Activated CD8-positive, alpha-beta T cell treated with anti-CD3 and anti-CD28 coated beads, Interleukin-2, amount 10 ng/mL, durations not matched to agents 7 days and 5 days (primary cell): Measurements from ENCODE around the gene LRBA. TPM values are rescaled to one million over a fixed set of nuclear protein-coding genes. Genes with fewer than 3 reads are reported as not detected.

Experiments used
- ATAC-seq: fragments of 150-1000 bp; cut with Tn5 transposase; one replicate; pipeline ENCODE4 v1.10.0; 2021; ENCODE audit warnings: moderate library complexity
- CTCF ChIA-PET: fragments of 350-600 bp; sonication (Branson Sonifier 250); formaldehyde crosslinking; loops from one replicate; lab custom pipeline; 2021; ENCODE audit warnings: antibody characterized with exemption; lab: Charles Lee
- POLR2A ChIA-PET: fragments of 350-600 bp; sonication (Branson Sonifier 250); formaldehyde crosslinking; loops from one replicate; lab custom pipeline; 2021; ENCODE audit warnings: antibody characterized with exemption; lab: Charles Lee
- DNase-seq: peaks from one replicate; pipeline ENCODE4 v3.0.0-alpha.2; 2020
- H3K27ac Mint-ChIP-seq: one replicate; pipeline ENCODE4 v1.8.0; 2021; ENCODE audit warnings: mild to moderate bottlenecking, mixed read lengths
- H3K27me3 Mint-ChIP-seq: one replicate; pipeline ENCODE4 v1.8.0; 2021; ENCODE audit warnings: low read depth, mixed read lengths
- H3K36me3 Mint-ChIP-seq: one replicate; pipeline ENCODE4 v1.8.0; 2021; ENCODE audit warnings: low read depth, mixed read lengths
- H3K4me1 Mint-ChIP-seq: one replicate; pipeline ENCODE4 v1.8.0; 2021; ENCODE audit warnings: low read depth, mixed read lengths
- H3K4me3 Mint-ChIP-seq: one replicate; pipeline ENCODE4 v1.8.0; 2021; ENCODE audit warnings: mild to moderate bottlenecking, mixed read lengths
- H3K9me3 Mint-ChIP-seq: one replicate; pipeline ENCODE4 v1.8.0; 2022; ENCODE audit warnings: mixed read lengths; ENCODE audit not compliant: insufficient read depth
- total RNA-seq, 2 experiments: library from RNA; stranded (reverse); gene quantifications; one replicate each; pipeline ENCODE4 v1.2.3, GENCODE V29; 2021

Gene LRBA
- total RNA-seq, 2 experiments from 2014 or later: 43.3 to 44.5 TPM

- ChIA-PET CTCF (no interaction called here), POLR2A (no interaction called here)
- H3K27me3 Mint-ChIP-seq: no peaks in the 10 kb centered on the region
- no peak overlapping the region for H3K4me3 Mint-ChIP-seq
- ATAC-seq (no peak), DNase-seq (no peak)
- peaks cover 10% of the 10 kb centered on the region for H3K36me3 Mint-ChIP-seq
- no peaks in the 10 kb centered on the region for H3K9me3 Mint-ChIP-seq
- H3K4me1 Mint-ChIP-seq: no peaks in the 10 kb centered on the region
- H3K27ac Mint-ChIP-seq: no peak overlapping the region
Measured at GRCh38 chr4:150345207-150345744, 669.8 kb downstream of the LRBA start.

DNA sequence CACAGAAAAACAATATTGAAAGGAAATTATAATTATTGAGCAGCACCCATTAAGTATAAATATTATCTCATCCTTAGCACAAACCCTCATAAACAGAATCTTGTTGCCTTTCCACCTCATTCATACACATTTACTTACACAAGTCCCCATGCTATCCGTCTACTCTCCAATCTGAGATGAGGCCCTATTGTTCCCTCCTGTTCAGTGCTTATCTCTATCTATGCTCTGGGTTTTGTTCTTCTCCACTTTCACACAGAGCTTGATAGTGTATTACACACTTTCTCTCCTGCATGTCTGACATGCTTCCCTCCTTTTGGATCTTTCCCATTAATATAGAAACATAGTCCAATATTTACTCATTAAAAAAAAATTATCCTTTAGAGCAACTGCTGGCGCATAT is 671.3 kb downstream of the LRBA start:
- H3K27ac Mint-ChIP-seq: no peak overlapping the region
- CTCF ChIA-PET: no interaction called here

DNA sequence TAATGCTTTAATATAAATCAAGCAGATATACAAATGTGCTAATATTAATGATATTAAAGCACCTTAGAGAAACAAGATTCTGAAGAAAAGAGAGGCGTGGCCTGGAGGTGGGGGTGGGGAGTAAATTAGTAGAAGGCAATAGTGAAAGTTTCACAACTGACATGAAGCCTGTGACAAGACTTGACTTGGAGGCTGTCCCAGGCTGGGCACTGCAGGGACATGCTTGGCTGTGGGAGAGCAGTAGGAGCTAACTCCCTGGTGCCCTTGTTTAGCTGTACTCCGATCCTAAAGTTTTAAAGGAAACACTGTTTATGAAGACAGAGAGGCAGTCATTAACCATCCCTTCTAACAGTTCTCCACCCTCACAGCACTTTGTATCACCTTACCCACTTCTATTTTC is 672.1 kb downstream of the LRBA start:
- no peak for ATAC-seq
- DNase-seq: no peak
- no peaks in the 10 kb centered on the region for H3K4me1 Mint-ChIP-seq
- CTCF ChIA-PET: no interaction called here
- POLR2A ChIA-PET: no interaction called here
- no peak overlapping the region for H3K4me3 Mint-ChIP-seq
- H3K27ac Mint-ChIP-seq: no peak overlapping the region
- no peaks in the 10 kb centered on the region for H3K27me3 Mint-ChIP-seq
- peaks cover 4% of the 10 kb centered on the region for H3K36me3 Mint-ChIP-seq
- H3K9me3 Mint-ChIP-seq: no peaks in the 10 kb centered on the region

More for the DNA sequence above, 671.3 kb downstream of the LRBA start:
- Mint-ChIP-seq H3K9me3 (no peaks in the 10 kb centered on the region), H3K4me3 (no peak overlapping the region), H3K36me3 (peaks cover 6% of the 10 kb centered on the region), H3K4me1 (no peaks in the 10 kb centered on the region), H3K27me3 (no peaks in the 10 kb centered on the region)
- DNase-seq (no peak), ATAC-seq (no peak)
- POLR2A ChIA-PET: no interaction called here

- ATAC-seq: no peak
- POLR2A ChIA-PET: no interaction called here
- H3K4me1 Mint-ChIP-seq: no peaks in the 10 kb centered on the region
Measured at GRCh38 chr4:150337734-150338133, 677.4 kb downstream of the LRBA start.

DNA sequence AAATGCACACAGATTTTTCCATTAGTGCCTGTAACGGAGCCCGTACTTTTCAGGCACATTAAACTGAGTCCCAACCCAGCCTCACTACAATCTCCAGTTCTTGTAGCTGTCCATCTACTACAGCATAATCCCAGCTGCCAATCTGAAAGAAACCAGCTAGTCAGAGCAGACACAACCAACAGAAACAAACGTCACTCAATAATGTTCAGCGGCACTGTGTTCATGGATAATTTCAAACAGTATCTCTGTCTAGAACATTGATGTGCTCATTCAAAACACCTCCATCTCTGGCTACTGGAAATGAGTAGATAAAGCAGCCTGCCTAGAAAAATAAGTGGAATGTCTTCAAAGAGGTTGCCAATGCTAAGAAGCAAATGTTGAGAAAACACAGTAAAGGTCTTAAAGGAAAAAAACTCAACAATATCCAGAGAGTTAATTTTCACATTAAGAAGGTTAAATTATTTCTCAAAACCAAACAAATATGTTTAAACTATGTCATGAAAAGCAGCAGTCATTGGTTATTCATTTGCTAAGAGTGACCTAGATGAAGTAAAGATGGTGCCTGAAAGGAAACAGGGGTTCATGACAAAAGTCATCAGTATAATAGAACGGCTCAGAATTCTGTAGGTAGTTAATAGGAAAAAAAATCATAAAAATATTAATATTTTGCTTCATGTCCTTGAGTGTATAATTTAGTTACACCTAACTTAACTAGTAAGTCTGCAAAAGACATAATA is 678.2 kb downstream of the LRBA start:
- POLR2A ChIA-PET: no interaction called here
- CTCF ChIA-PET: no interaction called here
- no peak overlapping the region for H3K4me3 Mint-ChIP-seq
- DNase-seq (no peak), ATAC-seq (no peak)
- no peaks in the 10 kb centered on the region for H3K9me3 Mint-ChIP-seq
- no peaks in the 10 kb centered on the region for H3K4me1 Mint-ChIP-seq
- H3K27ac Mint-ChIP-seq: no peak overlapping the region
- no peaks in the 10 kb centered on the region for H3K36me3 Mint-ChIP-seq
- H3K27me3 Mint-ChIP-seq: no peaks in the 10 kb centered on the region

More at GRCh38 chr4:150337734-150338133, 677.4 kb downstream of the LRBA start:
- Mint-ChIP-seq H3K36me3 (no peaks in the 10 kb centered on the region), H3K4me3 (no peak overlapping the region), H3K9me3 (no peaks in the 10 kb centered on the region), H3K27me3 (no peaks in the 10 kb centered on the region), H3K27ac (no peak overlapping the region)
- no peak for DNase-seq
- CTCF ChIA-PET: no interaction called here

- DNase-seq: no peak
- H3K27me3 Mint-ChIP-seq: no peaks in the 10 kb centered on the region
- H3K4me3 Mint-ChIP-seq: no peak overlapping the region
- POLR2A ChIA-PET: no interaction called here
- no peak for ATAC-seq
- CTCF ChIA-PET: no interaction called here
- H3K27ac Mint-ChIP-seq: no peak overlapping the region
- H3K9me3 Mint-ChIP-seq: no peaks in the 10 kb centered on the region
- no peaks in the 10 kb centered on the region for H3K36me3 Mint-ChIP-seq
- H3K4me1 Mint-ChIP-seq: no peaks in the 10 kb centered on the region
Measured at GRCh38 chr4:150332961-150333360, 682.1 kb downstream of the LRBA start.

DNA sequence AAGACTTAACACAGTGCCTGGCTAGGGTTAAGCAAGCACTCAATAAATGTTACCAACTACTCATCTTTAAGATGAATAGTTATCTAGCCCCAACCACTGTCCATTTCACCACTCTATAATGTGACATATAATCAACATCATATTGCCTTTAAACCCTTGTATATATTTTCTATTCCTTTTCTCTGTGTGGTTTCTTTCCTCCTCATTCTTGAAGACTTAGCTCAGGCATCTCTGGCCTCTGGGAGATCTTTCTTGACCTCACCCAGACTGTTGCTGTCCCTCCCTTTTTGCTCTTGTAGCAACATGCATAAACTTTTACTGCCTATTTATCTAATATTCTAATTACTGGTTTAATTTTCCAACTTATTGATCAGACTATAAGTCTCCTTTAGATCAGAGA is 683.0 kb downstream of the LRBA start:
- DNase-seq: no peak
- Mint-ChIP-seq H3K4me1 (no peaks in the 10 kb centered on the region), H3K36me3 (no peaks in the 10 kb centered on the region), H3K4me3 (no peak overlapping the region), H3K27ac (no peak overlapping the region), H3K9me3 (no peaks in the 10 kb centered on the region), H3K27me3 (no peaks in the 10 kb centered on the region)
- ChIA-PET CTCF (no interaction called here), POLR2A (no interaction called here)
- no peak for ATAC-seq

GRCh38 chr4:150329373-150329772 is 685.7 kb downstream of the LRBA start:
- Mint-ChIP-seq H3K9me3 (no peaks in the 10 kb centered on the region), H3K36me3 (peaks cover 4% of the 10 kb centered on the region), H3K4me3 (no peak overlapping the region), H3K27ac (no peak overlapping the region), H3K4me1 (peaks cover 10% of the 10 kb centered on the region), H3K27me3 (no peaks in the 10 kb centered on the region)
- CTCF ChIA-PET: no interaction called here
- DNase-seq (no peak), ATAC-seq (no peak)
- POLR2A ChIA-PET: no interaction called here

DNA sequence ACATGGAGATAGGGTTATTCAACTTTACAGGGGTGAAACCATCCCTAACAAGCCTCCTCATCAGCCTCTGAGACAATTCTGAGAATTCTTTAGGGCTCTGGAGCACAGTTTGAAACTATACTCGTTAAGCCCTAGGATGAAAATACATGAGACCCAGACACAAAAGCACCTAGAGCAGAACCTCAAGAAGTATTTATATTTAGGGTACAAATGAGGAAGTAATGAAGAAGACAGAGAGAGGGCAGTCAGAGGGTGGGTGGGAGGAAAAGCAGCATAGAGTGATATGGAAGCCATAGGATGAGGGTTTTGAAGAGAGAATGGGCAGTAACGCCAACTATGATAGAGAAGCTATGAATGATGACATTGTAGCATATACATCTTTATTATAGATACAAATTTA is 686.6 kb downstream of the LRBA start:
- POLR2A ChIA-PET: no interaction called here

DNA sequence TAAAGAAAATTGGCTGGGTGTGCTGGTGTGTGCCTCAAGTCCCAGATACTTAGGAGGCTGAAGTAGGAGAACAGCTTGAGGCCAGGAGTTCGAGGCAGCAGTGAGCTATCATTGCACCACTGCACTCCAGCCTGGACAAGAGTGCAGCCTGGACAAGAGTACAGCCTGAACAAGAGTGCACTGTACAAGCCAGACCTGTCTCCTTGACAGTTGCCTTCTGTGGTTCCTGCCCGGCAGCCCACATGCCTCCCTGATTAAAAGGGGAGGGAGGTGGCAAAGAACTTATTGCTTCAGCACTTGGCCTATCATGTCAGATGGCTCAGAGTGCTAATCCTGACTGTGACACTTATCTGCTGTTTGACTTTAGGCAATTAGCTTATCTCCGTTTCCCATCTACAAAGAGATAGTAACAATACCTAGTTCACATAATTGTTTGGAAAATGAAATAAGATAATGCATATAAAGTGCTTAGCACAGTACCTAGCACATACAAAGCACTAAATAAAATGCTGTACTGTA is 687.8 kb downstream of the LRBA start:
- no peaks in the 10 kb centered on the region for H3K27me3 Mint-ChIP-seq
- ATAC-seq (no peak), DNase-seq (no peak)
- ChIA-PET CTCF (no interaction called here), POLR2A (no interaction called here)
- peaks cover 4% of the 10 kb centered on the region for H3K36me3 Mint-ChIP-seq
- no peak overlapping the region for H3K4me3 Mint-ChIP-seq
- no peaks in the 10 kb centered on the region for H3K9me3 Mint-ChIP-seq
- peaks cover 10% of the 10 kb centered on the region for H3K4me1 Mint-ChIP-seq
- H3K27ac Mint-ChIP-seq: no peak overlapping the region

More for the DNA sequence above, 686.6 kb downstream of the LRBA start:
- CTCF ChIA-PET: no interaction called here
- H3K4me1 Mint-ChIP-seq: peaks cover 10% of the 10 kb centered on the region
- DNase-seq (no peak), ATAC-seq (no peak)
- H3K36me3 Mint-ChIP-seq: peaks cover 4% of the 10 kb centered on the region
- no peak overlapping the region for H3K27ac Mint-ChIP-seq
- no peak overlapping the region for H3K4me3 Mint-ChIP-seq
- no peaks in the 10 kb centered on the region for H3K27me3 Mint-ChIP-seq
- no peaks in the 10 kb centered on the region for H3K9me3 Mint-ChIP-seq

- no peaks in the 10 kb centered on the region for H3K9me3 Mint-ChIP-seq
- no peak for ATAC-seq
- no peak overlapping the region for H3K4me3 Mint-ChIP-seq
- no peak overlapping the region for H3K27ac Mint-ChIP-seq
- peaks cover 4% of the 10 kb centered on the region for H3K36me3 Mint-ChIP-seq
- H3K27me3 Mint-ChIP-seq: no peaks in the 10 kb centered on the region
- peaks cover 10% of the 10 kb centered on the region for H3K4me1 Mint-ChIP-seq
- DNase-seq: no peak
- ChIA-PET POLR2A (no interaction called here), CTCF (no interaction called here)
Measured at GRCh38 chr4:150325872-150326271, 689.2 kb downstream of the LRBA start.

GRCh38 chr4:150323406-150324325 is 691.4 kb downstream of the LRBA start:
- POLR2A ChIA-PET: no interaction called here

More at GRCh38 chr4:150323406-150324325, 691.4 kb downstream of the LRBA start:
- Mint-ChIP-seq H3K9me3 (no peaks in the 10 kb centered on the region), H3K27ac (no peak overlapping the region), H3K36me3 (peaks cover 4% of the 10 kb centered on the region), H3K4me3 (no peak overlapping the region), H3K27me3 (no peaks in the 10 kb centered on the region), H3K4me1 (peaks cover 10% of the 10 kb centered on the region)
- CTCF ChIA-PET: no interaction called here
- DNase-seq (no peak), ATAC-seq (no peak)
